ENCODE results near the gene CELSR1.
"Not testable (repeated sequence)": the region's sequence is repeated elsewhere in the genome, so short reads cannot be mapped to it uniquely, and the experiment has no call there.

The CELSR1 gene

GRCh38 chr22:46406791-46407190 is 130.6 kb downstream of the CELSR1 start:
- no peak overlapping the region for H2AK5ac ChIP-seq (ENCODE audit: low read length)
- H3K4me2 ChIP-seq (ENCODE audit: low read length), result no peak overlapping the region
- H2BK15ac ChIP-seq (replicated peaks; ENCODE audit: low read depth), result no peak overlapping the region
- H2BK120ac ChIP-seq (ENCODE audit: low read depth, low read length), result no peak overlapping the region
- no peak overlapping the region for H3K9ac ChIP-seq (ENCODE audit: low read length)
- H4K5ac ChIP-seq (ENCODE audit: low read length), result no peak overlapping the region
- H4K8ac ChIP-seq (ENCODE audit: low read depth, low read length), result no peak overlapping the region
- no peak overlapping the region for H3K4ac ChIP-seq (ENCODE audit: low read depth, low read length)
- no peaks in the 10 kb centered on the region for H3K79me2 ChIP-seq (ENCODE audit: control insufficient read depth, insufficient read depth, low read length)
- H3K23ac ChIP-seq (ENCODE audit: low read length), result no peak overlapping the region
- DNase-seq, result no peak
- no peaks in the 10 kb centered on the region for H3K4me1 ChIP-seq (ENCODE audit: control insufficient read depth, low read depth, low read length)
- no peak overlapping the region for H3K56ac ChIP-seq (ENCODE audit: low read length)
- H3K79me1 ChIP-seq (ENCODE audit: low read length), result no peaks in the 10 kb centered on the region
- no peak overlapping the region for H3K27ac ChIP-seq (ENCODE audit: low read depth, low read length)
- H3K18ac ChIP-seq (ENCODE audit: low read length), result no peak overlapping the region
- H3K27me3 ChIP-seq (ENCODE audit: insufficient read depth, low read length, poor library complexity), result no peaks in the 10 kb centered on the region
- H2BK5ac ChIP-seq (ENCODE audit: low read length), result no peak overlapping the region
- no peak overlapping the region for H3K4me3 ChIP-seq (ENCODE audit: low read length)
- no peaks in the 10 kb centered on the region for H3K36me3 ChIP-seq (ENCODE audit: control insufficient read depth, insufficient read depth, low read length)
- no CpG with 5 or more reads among the region's 15 CpGs for WGBS (ENCODE audit: extremely low coverage, insufficient coverage, low lambda C conversion rate)

GRCh38 chr22:46406349-46406748 is 131.1 kb downstream of the CELSR1 start:
- H3K79me1 ChIP-seq (ENCODE audit: low read length), result no peaks in the 10 kb centered on the region
- H2BK15ac ChIP-seq (replicated peaks; ENCODE audit: low read depth), result no peak overlapping the region
- no peak overlapping the region for H3K9ac ChIP-seq (ENCODE audit: low read length)
- H2BK5ac ChIP-seq (ENCODE audit: low read length), result no peak overlapping the region
- no peak overlapping the region for H3K4me3 ChIP-seq (ENCODE audit: low read length)
- no peak overlapping the region for H2BK120ac ChIP-seq (ENCODE audit: low read depth, low read length)
- no peaks in the 10 kb centered on the region for H3K4me1 ChIP-seq (ENCODE audit: control insufficient read depth, low read depth, low read length)
- no peak for DNase-seq
- no peak overlapping the region for H3K4ac ChIP-seq (ENCODE audit: low read depth, low read length)
- H4K8ac ChIP-seq (ENCODE audit: low read depth, low read length), result no peak overlapping the region
- no peak overlapping the region for H2AK5ac ChIP-seq (ENCODE audit: low read length)
- no peak overlapping the region for H3K27ac ChIP-seq (ENCODE audit: low read depth, low read length)
- no CpG with 5 or more reads among the region's 8 CpGs for WGBS (ENCODE audit: extremely low coverage, insufficient coverage, low lambda C conversion rate)
- no peak overlapping the region for H3K4me2 ChIP-seq (ENCODE audit: low read length)
- no peak overlapping the region for H3K56ac ChIP-seq (ENCODE audit: low read length)
- no peak overlapping the region for H3K23ac ChIP-seq (ENCODE audit: low read length)
- H3K79me2 ChIP-seq (ENCODE audit: control insufficient read depth, insufficient read depth, low read length), result no peaks in the 10 kb centered on the region
- no peak overlapping the region for H3K18ac ChIP-seq (ENCODE audit: low read length)
- no peak overlapping the region for H4K5ac ChIP-seq (ENCODE audit: low read length)
- no peaks in the 10 kb centered on the region for H3K36me3 ChIP-seq (ENCODE audit: control insufficient read depth, insufficient read depth, low read length)
- H3K27me3 ChIP-seq (ENCODE audit: insufficient read depth, low read length, poor library complexity), result no peaks in the 10 kb centered on the region

DNA sequence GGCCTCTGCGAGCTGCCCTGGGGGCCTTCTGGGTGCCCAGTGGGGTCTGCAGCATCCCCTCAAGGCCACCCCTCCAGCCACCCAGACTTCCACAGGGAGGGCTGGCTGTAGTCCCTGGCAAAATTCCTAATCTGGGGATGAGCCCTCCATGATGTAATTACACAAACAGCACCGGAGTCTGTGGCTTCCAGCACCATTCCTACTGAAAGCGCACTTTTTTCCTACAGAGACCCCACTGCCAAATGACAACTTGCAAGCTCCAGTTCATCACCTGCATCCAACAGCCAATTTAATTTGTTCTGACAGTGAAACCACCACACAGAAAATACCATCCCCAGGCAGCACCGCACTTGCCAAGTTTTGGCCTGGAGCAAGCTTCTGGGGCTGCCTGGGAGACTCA is 131.5 kb downstream of the CELSR1 start:
- Histone ChIP-seq H3K79me2 (ENCODE audit: control insufficient read depth, insufficient read depth, low read length) (no peaks in the 10 kb centered on the region), H3K4ac (ENCODE audit: low read depth, low read length) (no peak overlapping the region), H3K9ac (ENCODE audit: low read length) (no peak overlapping the region), H2AK5ac (ENCODE audit: low read length) (no peak overlapping the region), H3K79me1 (ENCODE audit: low read length) (no peaks in the 10 kb centered on the region), H3K36me3 (ENCODE audit: control insufficient read depth, insufficient read depth, low read length) (no peaks in the 10 kb centered on the region), H2BK5ac (ENCODE audit: low read length) (no peak overlapping the region), H2BK120ac (ENCODE audit: low read depth, low read length) (no peak overlapping the region), H4K8ac (ENCODE audit: low read depth, low read length) (no peak overlapping the region), H3K4me1 (ENCODE audit: control insufficient read depth, low read depth, low read length) (no peaks in the 10 kb centered on the region), H3K27ac (ENCODE audit: low read depth, low read length) (no peak overlapping the region), H3K4me3 (ENCODE audit: low read length) (no peak overlapping the region), H3K56ac (ENCODE audit: low read length) (no peak overlapping the region), H2BK15ac (replicated peaks; ENCODE audit: low read depth) (no peak overlapping the region), H3K18ac (ENCODE audit: low read length) (no peak overlapping the region), H3K27me3 (ENCODE audit: insufficient read depth, low read length, poor library complexity) (no peaks in the 10 kb centered on the region), H3K4me2 (ENCODE audit: low read length) (no peak overlapping the region), H4K5ac (ENCODE audit: low read length) (no peak overlapping the region), H3K23ac (ENCODE audit: low read length) (no peak overlapping the region)
- WGBS (ENCODE audit: extremely low coverage, insufficient coverage, low lambda C conversion rate), result no CpG with 5 or more reads among the region's 4 CpGs
- DNase-seq, result no peak

- H3K27ac ChIP-seq (ENCODE audit: low read depth, low read length); H3K9ac ChIP-seq (ENCODE audit: low read length); H3K79me2 ChIP-seq (ENCODE audit: control insufficient read depth, insufficient read depth, low read length); H4K5ac ChIP-seq (ENCODE audit: low read length); H3K79me1 ChIP-seq (ENCODE audit: low read length); H3K18ac ChIP-seq (ENCODE audit: low read length); H3K4me2 ChIP-seq (ENCODE audit: low read length); H2BK15ac ChIP-seq (replicated peaks; ENCODE audit: low read depth); H3K4me1 ChIP-seq (ENCODE audit: control insufficient read depth, low read depth, low read length); H3K56ac ChIP-seq (ENCODE audit: low read length); DNase-seq; H3K27me3 ChIP-seq (ENCODE audit: insufficient read depth, low read length, poor library complexity); H2BK5ac ChIP-seq (ENCODE audit: low read length); H3K36me3 ChIP-seq (ENCODE audit: control insufficient read depth, insufficient read depth, low read length); H2AK5ac ChIP-seq (ENCODE audit: low read length); H3K4me3 ChIP-seq (ENCODE audit: low read length); H3K4ac ChIP-seq (ENCODE audit: low read depth, low read length); H2BK120ac ChIP-seq (ENCODE audit: low read depth, low read length); H3K23ac ChIP-seq (ENCODE audit: low read length); H4K8ac ChIP-seq (ENCODE audit: low read depth, low read length): not testable (repeated sequence)
- WGBS (ENCODE audit: extremely low coverage, insufficient coverage, low lambda C conversion rate), result no CpG with 5 or more reads among the region's 7 CpGs
These were observed 133.5 kb downstream of the CELSR1 start for GRCh38 chr22:46403880-46404279.

- Histone ChIP-seq H3K4me1 (ENCODE audit: control insufficient read depth, low read depth, low read length) (no peaks in the 10 kb centered on the region), H3K27me3 (ENCODE audit: insufficient read depth, low read length, poor library complexity) (no peaks in the 10 kb centered on the region), H3K27ac (ENCODE audit: low read depth, low read length) (no peak overlapping the region), H2AK5ac (ENCODE audit: low read length) (no peak overlapping the region), H3K36me3 (ENCODE audit: control insufficient read depth, insufficient read depth, low read length) (no peaks in the 10 kb centered on the region), H2BK120ac (ENCODE audit: low read depth, low read length) (no peak overlapping the region), H3K79me2 (ENCODE audit: control insufficient read depth, insufficient read depth, low read length) (no peaks in the 10 kb centered on the region), H2BK15ac (replicated peaks; ENCODE audit: low read depth) (no peak overlapping the region), H3K4ac (ENCODE audit: low read depth, low read length) (no peak overlapping the region), H3K4me2 (ENCODE audit: low read length) (no peak overlapping the region), H3K79me1 (ENCODE audit: low read length) (no peaks in the 10 kb centered on the region), H3K23ac (ENCODE audit: low read length) (no peak overlapping the region), H3K18ac (ENCODE audit: low read length) (no peak overlapping the region), H2BK5ac (ENCODE audit: low read length) (no peak overlapping the region), H4K5ac (ENCODE audit: low read length) (no peak overlapping the region), H3K4me3 (ENCODE audit: low read length) (no peak overlapping the region), H3K56ac (ENCODE audit: low read length) (no peak overlapping the region), H3K9ac (ENCODE audit: low read length) (no peak overlapping the region), H4K8ac (ENCODE audit: low read depth, low read length) (no peak overlapping the region)
- no CpG with 5 or more reads among the region's 2 CpGs for WGBS (ENCODE audit: extremely low coverage, insufficient coverage, low lambda C conversion rate)
- DNase-seq, result no peak
These were observed 134.9 kb downstream of the CELSR1 start for GRCh38 chr22:46402505-46402904.

DNA sequence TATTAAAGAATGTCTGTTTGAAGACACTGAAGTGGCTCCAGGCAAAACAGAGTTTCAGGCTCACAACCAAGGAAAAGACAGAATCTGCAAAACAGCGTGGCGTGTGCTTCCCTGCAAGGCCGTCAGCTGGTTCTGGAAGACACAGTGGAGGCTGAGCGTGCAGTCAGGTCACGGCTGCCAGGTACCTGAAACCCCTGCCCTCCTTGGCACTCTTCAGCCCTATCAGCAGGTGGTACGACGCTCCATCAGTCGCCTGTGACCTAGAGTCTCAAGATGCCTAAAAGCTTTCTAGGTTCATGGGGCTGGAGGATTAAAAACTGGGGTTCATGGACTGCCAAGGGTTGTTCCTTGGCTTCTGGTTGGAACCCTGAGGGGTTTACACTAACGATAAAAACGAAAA is 136.1 kb downstream of the CELSR1 start:
- Histone ChIP-seq H4K5ac (ENCODE audit: low read length) (no peak overlapping the region), H3K79me1 (ENCODE audit: low read length) (no peaks in the 10 kb centered on the region), H2BK120ac (ENCODE audit: low read depth, low read length) (no peak overlapping the region), H3K4me3 (ENCODE audit: low read length) (no peak overlapping the region), H3K4ac (ENCODE audit: low read depth, low read length) (no peak overlapping the region), H3K4me2 (ENCODE audit: low read length) (no peak overlapping the region), H3K36me3 (ENCODE audit: control insufficient read depth, insufficient read depth, low read length) (no peaks in the 10 kb centered on the region), H2BK15ac (replicated peaks; ENCODE audit: low read depth) (no peak overlapping the region), H2AK5ac (ENCODE audit: low read length) (no peak overlapping the region), H4K8ac (ENCODE audit: low read depth, low read length) (no peak overlapping the region), H3K27me3 (ENCODE audit: insufficient read depth, low read length, poor library complexity) (no peaks in the 10 kb centered on the region), H3K18ac (ENCODE audit: low read length) (no peak overlapping the region), H3K27ac (ENCODE audit: low read depth, low read length) (no peak overlapping the region), H3K4me1 (ENCODE audit: control insufficient read depth, low read depth, low read length) (no peaks in the 10 kb centered on the region), H3K9ac (ENCODE audit: low read length) (no peak overlapping the region), H3K23ac (ENCODE audit: low read length) (no peak overlapping the region), H3K56ac (ENCODE audit: low read length) (no peak overlapping the region), H3K79me2 (ENCODE audit: control insufficient read depth, insufficient read depth, low read length) (no peaks in the 10 kb centered on the region), H2BK5ac (ENCODE audit: low read length) (no peak overlapping the region)
- WGBS (ENCODE audit: extremely low coverage, insufficient coverage, low lambda C conversion rate), result no CpG with 5 or more reads among the region's 10 CpGs
- DNase-seq, result no peak

All from mesendoderm (in vitro differentiated cells).